Choroid plexus epithelial cell (primary cell): ENCODE measurements around the gene USP2.
"Not testable (repeated sequence)": the region's sequence is repeated elsewhere in the genome, so short reads cannot be mapped to it uniquely, and the experiment has no call there.

Experiments used
- DNase-seq: peaks from one replicate; pipeline ENCODE4 v3.0.0-alpha.2; 2010; ENCODE audit warnings: low read depth
- H3K4me3 ChIP-seq: 2 replicates; pipeline ENCODE4 v1.5.1; 2011; ENCODE audit warnings: low read depth, mild to moderate bottlenecking, control low read depth, low read length, moderate library complexity
- TF ChIP-seq, protein P1 (sequence below): conservative IDR thresholded peaks from 2 replicates; pipeline ENCODE4 v1.5.1; 2011; ENCODE audit warnings: low read depth, mild to moderate bottlenecking, control low read depth, inconsistent platforms, low read length, moderate library complexity

The USP2 gene

DNA sequence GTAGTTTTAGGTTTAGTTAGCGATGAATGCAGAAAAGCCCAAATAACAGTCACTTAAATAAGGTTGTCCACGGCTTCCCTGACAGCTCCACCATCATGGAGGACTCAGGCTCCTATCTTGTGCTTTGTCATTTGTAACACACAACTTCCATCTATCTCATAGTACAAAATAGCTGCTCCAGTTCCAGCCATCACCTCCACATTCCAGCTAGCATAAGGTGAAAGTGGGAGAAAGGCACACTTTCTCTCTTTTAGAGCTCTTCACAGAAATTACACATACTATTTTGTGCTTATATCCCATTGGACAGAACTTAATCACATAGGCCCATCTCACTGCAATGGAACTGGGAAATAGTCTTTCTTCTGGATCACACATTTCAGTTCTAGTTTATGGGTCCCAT lies 32.8 kb upstream of the USP2 start:
- H3K4me3 ChIP-seq = no peak overlapping the region
- DNase-seq = no peak
- TF ChIP-seq, protein P1, sequence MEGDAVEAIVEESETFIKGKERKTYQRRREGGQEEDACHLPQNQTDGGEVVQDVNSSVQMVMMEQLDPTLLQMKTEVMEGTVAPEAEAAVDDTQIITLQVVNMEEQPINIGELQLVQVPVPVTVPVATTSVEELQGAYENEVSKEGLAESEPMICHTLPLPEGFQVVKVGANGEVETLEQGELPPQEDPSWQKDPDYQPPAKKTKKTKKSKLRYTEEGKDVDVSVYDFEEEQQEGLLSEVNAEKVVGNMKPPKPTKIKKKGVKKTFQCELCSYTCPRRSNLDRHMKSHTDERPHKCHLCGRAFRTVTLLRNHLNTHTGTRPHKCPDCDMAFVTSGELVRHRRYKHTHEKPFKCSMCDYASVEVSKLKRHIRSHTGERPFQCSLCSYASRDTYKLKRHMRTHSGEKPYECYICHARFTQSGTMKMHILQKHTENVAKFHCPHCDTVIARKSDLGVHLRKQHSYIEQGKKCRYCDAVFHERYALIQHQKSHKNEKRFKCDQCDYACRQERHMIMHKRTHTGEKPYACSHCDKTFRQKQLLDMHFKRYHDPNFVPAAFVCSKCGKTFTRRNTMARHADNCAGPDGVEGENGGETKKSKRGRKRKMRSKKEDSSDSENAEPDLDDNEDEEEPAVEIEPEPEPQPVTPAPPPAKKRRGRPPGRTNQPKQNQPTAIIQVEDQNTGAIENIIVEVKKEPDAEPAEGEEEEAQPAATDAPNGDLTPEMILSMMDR = no peak

DNA sequence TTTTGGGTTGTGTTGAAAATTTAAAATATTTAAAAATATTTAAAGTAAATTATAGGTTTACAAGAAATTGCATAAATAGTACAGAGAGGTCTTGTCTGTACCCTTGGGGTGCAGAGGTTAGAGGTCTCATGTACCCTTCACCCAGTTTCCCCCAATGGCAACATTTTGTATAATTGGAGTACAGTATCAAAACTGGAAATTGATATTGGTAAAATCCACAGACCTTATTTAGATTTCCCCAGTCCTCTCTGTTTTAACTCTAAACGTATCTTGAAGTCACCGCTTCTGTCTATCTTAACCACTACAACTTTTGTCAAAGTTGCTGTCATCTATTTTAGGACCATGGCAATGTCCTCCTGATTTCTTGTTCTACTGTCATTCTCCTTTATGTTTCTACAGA lies 30.6 kb upstream of the USP2 start:
- no peak overlapping the region for H3K4me3 ChIP-seq
- DNase-seq = no peak
- TF ChIP-seq, protein P1 = no peak

DNA sequence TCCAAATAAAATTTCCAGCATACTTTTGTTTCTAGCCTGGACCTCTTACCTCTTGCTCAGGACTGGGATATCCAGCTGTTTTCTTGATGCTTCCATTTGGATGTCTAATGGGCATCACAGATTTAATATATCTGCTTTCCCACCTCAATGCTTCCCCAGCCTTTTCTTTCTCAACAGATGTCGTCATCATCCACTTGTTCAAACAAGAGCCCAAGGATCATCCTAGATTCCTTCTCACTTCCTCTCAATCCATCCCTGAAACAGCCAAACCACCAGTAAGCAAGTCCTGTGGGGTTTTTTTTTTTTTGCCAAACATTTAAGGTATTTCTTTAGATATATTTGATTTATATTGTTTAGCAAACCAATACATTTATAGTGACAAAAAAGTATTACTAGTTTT lies 29.0 kb upstream of the USP2 start:
- TF ChIP-seq, protein P1 = no peak
- no peak overlapping the region for H3K4me3 ChIP-seq
- DNase-seq = no peak

DNA sequence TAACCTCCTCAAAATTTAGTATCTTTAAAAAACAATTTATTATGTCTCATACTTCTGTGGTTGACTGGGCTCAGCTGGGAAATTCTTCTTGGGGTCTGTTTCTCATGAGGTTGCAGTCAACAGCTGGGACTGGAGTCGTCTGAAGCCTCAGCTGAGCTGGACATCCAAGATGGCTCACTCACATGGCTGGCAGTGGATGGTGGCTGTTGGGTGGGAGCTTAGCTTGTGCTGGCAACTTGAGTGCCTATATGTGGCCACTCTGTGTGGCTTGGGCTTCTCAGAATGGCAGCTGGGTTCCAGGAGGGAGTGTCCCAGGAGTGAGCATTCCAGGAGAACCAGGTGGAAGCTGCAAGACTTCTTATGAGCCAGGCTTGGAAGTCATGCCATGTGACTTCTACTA lies 28.2 kb upstream of the USP2 start:
- TF ChIP-seq, protein P1 = no peak
- H3K4me3 ChIP-seq = no peak overlapping the region
- no peak for DNase-seq

DNA sequence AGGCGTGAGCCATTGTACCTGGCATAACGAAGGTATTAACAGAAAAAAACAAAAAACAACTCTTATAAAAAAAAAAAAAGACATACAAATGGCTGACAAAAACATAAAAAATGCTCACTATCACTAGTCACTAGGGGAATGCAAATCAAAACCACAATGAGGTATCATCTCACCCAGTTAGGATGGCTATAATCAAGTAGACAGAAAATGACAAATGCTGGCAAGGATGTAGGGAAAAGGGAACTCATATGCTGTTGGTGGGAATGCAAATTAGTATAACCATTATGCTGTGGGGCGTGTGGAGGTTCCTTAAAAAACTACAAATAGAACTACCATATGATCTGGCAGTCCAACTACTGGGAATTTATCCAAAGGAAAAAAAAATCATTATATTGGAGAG lies 24.5 kb upstream of the USP2 start:
- H3K4me3 ChIP-seq = no peak overlapping the region
- no peak for DNase-seq
- TF ChIP-seq, protein P1 = no peak

DNA sequence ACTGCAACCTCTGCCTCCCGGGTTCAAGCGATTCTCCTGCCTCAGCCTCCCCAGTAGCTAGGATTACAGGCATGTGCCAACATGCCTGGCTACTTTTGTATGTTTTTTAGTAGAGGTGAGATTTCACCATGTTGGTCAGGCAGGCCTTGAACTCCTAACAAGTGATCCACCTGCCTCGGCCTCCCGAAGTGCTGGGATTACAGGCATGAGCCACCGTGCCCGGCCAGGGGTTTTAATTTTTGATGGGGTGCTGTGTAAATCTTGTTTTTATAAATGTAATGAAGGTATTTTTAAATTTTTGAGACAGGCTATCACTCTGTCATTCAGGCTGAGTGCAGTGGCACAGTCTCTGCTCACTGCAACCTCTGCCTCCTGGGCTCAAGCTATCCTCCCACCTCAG lies 24.0 kb upstream of the USP2 start:
- not testable (repeated sequence) for DNase-seq, H3K4me3 ChIP-seq

DNA sequence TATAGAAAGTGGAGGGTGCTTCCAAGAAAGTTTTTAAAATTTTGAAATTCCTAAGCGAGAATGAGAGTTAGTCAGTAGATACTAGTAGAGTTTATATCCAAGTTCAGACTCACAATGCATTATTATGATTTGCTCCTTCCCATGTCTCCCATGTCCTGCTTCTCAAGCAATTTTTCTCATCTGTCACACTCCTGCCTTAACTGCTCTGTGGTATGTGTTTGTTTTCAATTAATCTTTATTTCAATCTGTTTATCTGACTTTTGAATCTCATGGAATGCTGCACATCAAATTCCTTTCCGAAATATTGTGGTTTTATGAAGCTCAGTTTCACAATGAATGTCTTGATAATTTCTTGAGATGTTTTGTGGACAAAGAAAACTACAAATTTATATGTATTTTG lies 23.4 kb upstream of the USP2 start:
- TF ChIP-seq, protein P1 = no peak
- DNase-seq = no peak
- no peak overlapping the region for H3K4me3 ChIP-seq

DNA sequence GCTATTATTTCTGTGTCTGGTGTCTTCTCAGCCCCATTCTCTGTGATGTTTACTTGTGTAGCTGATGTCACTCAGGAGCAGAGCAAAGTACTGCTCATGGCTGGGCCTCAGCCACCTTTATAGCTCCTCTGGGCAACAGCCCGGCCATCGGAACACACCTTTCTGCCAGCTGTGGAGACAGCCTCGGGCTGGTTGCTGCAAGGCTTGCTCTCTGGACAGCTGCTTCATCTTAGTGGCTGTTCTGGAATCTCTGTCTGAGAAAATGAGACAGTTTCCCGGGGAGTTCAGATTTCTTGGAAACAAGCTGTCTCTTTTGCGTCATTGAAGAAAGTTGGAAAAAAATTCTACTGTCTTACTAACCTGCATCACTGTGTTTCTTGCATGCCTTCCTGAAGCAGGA lies 21.5 kb upstream of the USP2 start:
- DNase-seq = no peak
- H3K4me3 ChIP-seq = no peak overlapping the region
- TF ChIP-seq, protein P1 = no peak
